Neural progenitor cell (in vitro differentiated cells): Measurements from ENCODE around the gene MFAP3L. TPM values are rescaled to one million over a fixed set of nuclear protein-coding genes. Genes with fewer than 3 reads are reported as not detected.

Source experiments
- DNase-seq: peaks from one replicate; pipeline ENCODE4 v3.0.0-alpha.2; 2016; ENCODE audit warnings: low spot score
- H2AFZ ChIP-seq: fragments of 200-600 bp; sonication (generic); replicated peaks from 2 replicates; pipeline ENCODE4 v1.6.1; 2016; ENCODE audit warnings: antibody characterized with exemption
- H3F3A ChIP-seq: fragments of 200-600 bp; sonication (generic); 2 replicates; pipeline ENCODE4 v1.6.1; 2016; ENCODE audit warnings: antibody characterized with exemption, low read depth
- H3K27ac ChIP-seq: fragments of 200-600 bp; sonication (generic); 2 replicates; pipeline ENCODE4 v1.5.1; 2016; ENCODE audit warnings: mild to moderate bottlenecking
- H3K27me3 ChIP-seq: fragments of 200-600 bp; sonication (generic); 2 replicates; pipeline ENCODE4 v1.6.1; 2016; ENCODE audit warnings: mild to moderate bottlenecking, moderate library complexity
- H3K36me3 ChIP-seq: fragments of 200-600 bp; sonication (generic); 2 replicates; pipeline ENCODE4 v1.5.1; 2016
- H3K4me1 ChIP-seq: fragments of 200-600 bp; sonication (generic); 2 replicates; pipeline ENCODE4 v1.6.1; 2016; ENCODE audit warnings: mixed run types
- H3K4me2 ChIP-seq: fragments of 200-600 bp; sonication (generic); 2 replicates; pipeline ENCODE4 v1.6.1; 2016
- H3K4me3 ChIP-seq: fragments of 200-600 bp; sonication (generic); 2 replicates; pipeline ENCODE4 v1.5.1; 2016
- H3K79me2 ChIP-seq: fragments of 200-600 bp; sonication (generic); 2 replicates; pipeline ENCODE4 v1.6.1; 2016; ENCODE audit warnings: low read depth
- H3K9ac ChIP-seq: fragments of 200-600 bp; sonication (generic); 2 replicates; pipeline ENCODE4 v1.6.1; 2016
- H3K9me3 ChIP-seq: fragments of 200-600 bp; sonication (generic); 2 replicates; pipeline ENCODE4 v1.5.1; 2016; ENCODE audit warnings: low read depth
- H4K20me1 ChIP-seq: fragments of 200-600 bp; sonication (generic); 2 replicates; pipeline ENCODE4 v1.6.1; 2016; ENCODE audit warnings: low read depth
- H3K27ac Mint-ChIP-seq: 3 replicates; pipeline ENCODE4 v1.8.0; 2021; ENCODE audit warnings: mixed read lengths
- H3K27me3 Mint-ChIP-seq: 2 replicates; pipeline ENCODE4 v1.8.0; 2022; ENCODE audit warnings: low read depth, mild to moderate bottlenecking, inconsistent platforms, moderate library complexity, mixed read lengths; ENCODE audit not compliant: insufficient read depth
- H3K36me3 Mint-ChIP-seq: 3 replicates; pipeline ENCODE4 v1.8.0; 2021; ENCODE audit warnings: mixed read lengths
- H3K4me1 Mint-ChIP-seq: 3 replicates; pipeline ENCODE4 v1.8.0; 2021; ENCODE audit warnings: mixed read lengths
- H3K4me3 Mint-ChIP-seq: 3 replicates; pipeline ENCODE4 v1.8.0; 2021; ENCODE audit warnings: mild to moderate bottlenecking, moderate library complexity, mixed read lengths
- H3K9me3 Mint-ChIP-seq: 3 replicates; pipeline ENCODE4 v1.8.0; 2020; ENCODE audit warnings: mixed read lengths
- EZH2 ChIP-seq: fragments of 200-600 bp; sonication (generic); IDR thresholded peaks from 2 replicates; pipeline ENCODE4 v1.6.1; 2017; ENCODE audit warnings: antibody characterized with exemption, mild to moderate bottlenecking, moderate library complexity
- EZH2phosphoT487 ChIP-seq: fragments of 200-600 bp; sonication (generic); IDR thresholded peaks from 2 replicates; pipeline ENCODE4 v1.6.1; 2017; ENCODE audit warnings: antibody characterized with exemption
- total RNA-seq: library from RNA; depleted of rRNA; stranded (reverse); fragments of >200 nt; gene quantifications from 2 replicates; pipeline ENCODE4 v1.2.3, GENCODE V29; 2015; ENCODE audit warnings: low replicate concordance
- TF ChIP-seq, protein P1 (sequence below): fragments of 200-600 bp; sonication (generic); IDR thresholded peaks from 2 replicates; pipeline ENCODE4 v1.5.1; 2017; ENCODE audit warnings: antibody characterized with exemption, mild to moderate bottlenecking

The MFAP3L gene
- total RNA-seq, 1 donor from 2014 or later: 30.7 TPM

DNA sequence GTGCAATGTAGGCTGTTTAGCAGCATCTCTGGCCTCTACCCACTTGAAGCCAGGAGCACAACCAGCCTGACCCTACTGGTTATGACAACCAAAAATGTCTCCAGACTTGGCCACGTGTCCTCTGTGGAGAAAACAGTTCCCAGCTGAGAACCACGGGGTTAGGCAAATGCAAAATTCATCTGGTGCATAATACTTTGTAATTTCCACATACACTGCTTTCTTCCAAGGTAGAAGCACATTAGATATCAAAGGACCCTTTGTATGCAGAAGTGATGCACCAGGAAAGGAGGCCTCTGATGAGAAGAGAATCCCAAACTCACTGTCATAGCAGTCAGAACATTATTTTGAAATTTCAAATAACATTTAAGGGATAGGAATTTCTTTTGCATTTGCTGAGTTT, 26.3 kb downstream of the MFAP3L start:
- H3K27ac Mint-ChIP-seq: no peak overlapping the region
- H3K4me3 ChIP-seq: no peak overlapping the region
- no peaks in the 10 kb centered on the region for H4K20me1 ChIP-seq
- H3F3A ChIP-seq: peaks cover 17% of the 10 kb centered on the region
- peaks cover 49% of the 10 kb centered on the region for H3K4me1 ChIP-seq
- DNase-seq: no peak
- H3K4me2 ChIP-seq: no peak overlapping the region
- no peak overlapping the region for H3K27ac ChIP-seq
- no peaks in the 10 kb centered on the region for H3K36me3 ChIP-seq
- no peak overlapping the region for H3K9ac ChIP-seq
- peaks cover 4% of the 10 kb centered on the region for H3K27me3 Mint-ChIP-seq
- H3K4me3 Mint-ChIP-seq: no peak overlapping the region
- no peak overlapping the region for H2AFZ ChIP-seq
- H3K79me2 ChIP-seq: no peaks in the 10 kb centered on the region
- H3K27me3 ChIP-seq: no peaks in the 10 kb centered on the region
- TF ChIP-seq EZH2 (no peak), EZH2phosphoT487 (no peak)
- TF ChIP-seq, protein P1, sequence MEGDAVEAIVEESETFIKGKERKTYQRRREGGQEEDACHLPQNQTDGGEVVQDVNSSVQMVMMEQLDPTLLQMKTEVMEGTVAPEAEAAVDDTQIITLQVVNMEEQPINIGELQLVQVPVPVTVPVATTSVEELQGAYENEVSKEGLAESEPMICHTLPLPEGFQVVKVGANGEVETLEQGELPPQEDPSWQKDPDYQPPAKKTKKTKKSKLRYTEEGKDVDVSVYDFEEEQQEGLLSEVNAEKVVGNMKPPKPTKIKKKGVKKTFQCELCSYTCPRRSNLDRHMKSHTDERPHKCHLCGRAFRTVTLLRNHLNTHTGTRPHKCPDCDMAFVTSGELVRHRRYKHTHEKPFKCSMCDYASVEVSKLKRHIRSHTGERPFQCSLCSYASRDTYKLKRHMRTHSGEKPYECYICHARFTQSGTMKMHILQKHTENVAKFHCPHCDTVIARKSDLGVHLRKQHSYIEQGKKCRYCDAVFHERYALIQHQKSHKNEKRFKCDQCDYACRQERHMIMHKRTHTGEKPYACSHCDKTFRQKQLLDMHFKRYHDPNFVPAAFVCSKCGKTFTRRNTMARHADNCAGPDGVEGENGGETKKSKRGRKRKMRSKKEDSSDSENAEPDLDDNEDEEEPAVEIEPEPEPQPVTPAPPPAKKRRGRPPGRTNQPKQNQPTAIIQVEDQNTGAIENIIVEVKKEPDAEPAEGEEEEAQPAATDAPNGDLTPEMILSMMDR: no peak
- H3K9me3 ChIP-seq: no peaks in the 10 kb centered on the region
- H3K4me1 Mint-ChIP-seq: peaks cover 25% of the 10 kb centered on the region
- no peaks in the 10 kb centered on the region for H3K9me3 Mint-ChIP-seq
- no peaks in the 10 kb centered on the region for H3K36me3 Mint-ChIP-seq

DNA sequence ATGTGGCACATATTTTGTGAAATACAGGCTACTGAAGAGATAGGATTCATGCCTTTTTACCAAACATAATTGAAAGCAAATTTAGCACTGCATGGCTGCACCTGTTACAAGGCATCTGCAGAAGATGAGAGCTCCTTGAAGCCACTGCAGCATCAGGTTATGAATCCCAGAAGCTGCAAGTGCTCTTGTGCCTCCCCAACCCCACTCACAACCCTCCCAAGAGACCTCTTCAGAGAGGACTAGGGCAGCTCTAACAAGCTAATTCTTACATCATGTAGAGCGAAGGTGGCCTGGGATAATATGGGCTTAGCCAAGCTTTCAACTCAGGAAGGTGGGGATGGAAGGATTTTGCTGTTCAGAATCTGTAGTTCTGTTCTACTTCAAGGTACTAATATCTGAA, 27.2 kb downstream of the MFAP3L start:
- Histone ChIP-seq H3K27me3 (no peaks in the 10 kb centered on the region), H2AFZ (no peak overlapping the region), H3K36me3 (no peaks in the 10 kb centered on the region), H3K27ac (no peak overlapping the region), H3K4me3 (no peak overlapping the region), H4K20me1 (no peaks in the 10 kb centered on the region), H3F3A (peaks cover 8% of the 10 kb centered on the region), H3K9me3 (no peaks in the 10 kb centered on the region), H3K9ac (no peak overlapping the region), H3K4me2 (no peak overlapping the region), H3K4me1 (peaks cover 43% of the 10 kb centered on the region), H3K79me2 (no peaks in the 10 kb centered on the region)
- DNase-seq: no peak
- Mint-ChIP-seq H3K27me3 (peaks cover 4% of the 10 kb centered on the region), H3K27ac (no peak overlapping the region), H3K4me3 (no peak overlapping the region), H3K9me3 (no peaks in the 10 kb centered on the region), H3K4me1 (peaks cover 17% of the 10 kb centered on the region), H3K36me3 (no peaks in the 10 kb centered on the region)
- TF ChIP-seq EZH2phosphoT487 (no peak), EZH2 (no peak)
- TF ChIP-seq, protein P1: no peak

DNA sequence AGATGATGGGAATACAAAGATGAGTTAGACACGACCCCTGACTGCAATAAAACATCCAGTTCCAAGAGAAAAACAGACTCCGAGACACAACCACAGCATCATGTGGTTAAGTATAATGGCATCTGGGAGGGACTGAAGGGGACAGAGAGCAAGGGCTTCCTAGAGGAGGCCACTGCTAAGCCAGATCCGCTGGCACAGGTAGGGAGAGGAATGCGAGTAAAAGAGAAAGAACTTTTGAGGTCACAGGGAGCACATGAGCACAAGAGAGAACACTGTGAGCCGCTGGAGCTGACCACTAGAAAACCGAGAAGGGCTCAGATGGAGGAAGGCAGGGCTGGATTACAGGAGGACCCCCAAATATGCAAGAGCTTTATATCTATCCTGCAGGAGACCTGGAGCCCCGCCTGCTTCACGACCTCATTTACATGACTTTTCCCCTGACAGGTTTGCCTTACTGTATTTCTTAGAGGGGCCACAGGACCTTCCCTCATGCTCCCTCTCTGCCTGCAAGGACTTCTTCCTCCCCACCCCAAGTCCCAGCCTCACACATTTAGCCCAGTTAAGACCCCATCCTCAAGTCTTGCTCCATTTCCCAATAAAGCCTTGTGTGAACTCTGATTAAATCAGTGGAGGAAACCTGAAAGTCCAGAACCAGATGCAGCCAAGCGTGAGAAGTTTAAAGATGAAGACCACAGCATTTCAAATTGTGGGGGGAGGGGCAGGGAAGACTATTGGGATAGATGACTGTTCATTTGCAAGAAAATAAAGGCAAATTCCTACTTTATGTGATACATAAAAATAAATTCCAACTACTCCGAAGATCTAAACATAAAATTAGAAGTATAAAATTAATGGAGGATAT, 29.6 kb downstream of the MFAP3L start:
- peaks cover 17% of the 10 kb centered on the region for H3K4me1 Mint-ChIP-seq
- no peak overlapping the region for H3K4me3 ChIP-seq

More for the DNA sequence above, 29.6 kb downstream of the MFAP3L start:
- peaks cover 4% of the 10 kb centered on the region for H3K27me3 Mint-ChIP-seq
- TF ChIP-seq EZH2 (no peak), EZH2phosphoT487 (no peak)
- TF ChIP-seq, protein P1: no peak
- Histone ChIP-seq H4K20me1 (no peaks in the 10 kb centered on the region), H3K27ac (no peak overlapping the region), H3K9me3 (no peaks in the 10 kb centered on the region), H3K4me1 (peaks cover 33% of the 10 kb centered on the region), H3K36me3 (no peaks in the 10 kb centered on the region), H2AFZ (no peak overlapping the region), H3K4me2 (peak overlapping the region; percentile 46), H3K79me2 (no peaks in the 10 kb centered on the region), H3F3A (no peaks in the 10 kb centered on the region), H3K27me3 (no peaks in the 10 kb centered on the region), H3K9ac (no peak overlapping the region)
- H3K36me3 Mint-ChIP-seq: peaks cover 6% of the 10 kb centered on the region
- H3K9me3 Mint-ChIP-seq: peaks cover 2% of the 10 kb centered on the region
- peak overlapping the region; percentile 22 for H3K27ac Mint-ChIP-seq
- no peak for DNase-seq
- no peak overlapping the region for H3K4me3 Mint-ChIP-seq
